ENCODE measurements around the gene BBLN. TPM values are rescaled to one million over a fixed set of nuclear protein-coding genes. Genes with fewer than 3 reads are reported as not detected.

Gene BBLN
- total and polyA plus RNA-seq, 3 experiments from 2014 or later, result 75.5 to 137 (median 78.4) TPM

- CTCF ChIA-PET, result interaction anchor here (1.2 kb wide), 1 partner anchor 9 kb away, joined by 4 read pairs; the partner anchor contains the start of gene BBLN
- Histone ChIP-seq H3K4me3 (ENCODE audit: low read length) (no peak overlapping the region), H3K4me1 (ENCODE audit: insufficient read depth, low read length) (no peaks in the 10 kb centered on the region), H3K27ac (ENCODE audit: low read depth, low read length) (no peak overlapping the region), H3K36me3 (ENCODE audit: insufficient read depth, low read length) (no peaks in the 10 kb centered on the region), H3K27me3 (ENCODE audit: insufficient read depth, low read length, poor library complexity, severe bottlenecking) (no peaks in the 10 kb centered on the region), H3K9me3 (ENCODE audit: low read length) (no peaks in the 10 kb centered on the region)
- H3K9me3 Mint-ChIP-seq, result no peaks in the 10 kb centered on the region
- H3K4me3 Mint-ChIP-seq, result no peak overlapping the region
- no peaks in the 10 kb centered on the region for H3K36me3 Mint-ChIP-seq
- no peak overlapping the region for H3K27ac Mint-ChIP-seq
- H3K27me3 Mint-ChIP-seq, result peaks cover 0 to 2% of the 10 kb centered on the region in 2 donors
- no peak for DNase-seq
- POLR2A ChIA-PET, result no interaction called here
- no peaks in the 10 kb centered on the region for H3K4me1 Mint-ChIP-seq
These were observed 9.3 kb upstream of the BBLN start for GRCh38 chr9:128150594-128151308.

GRCh38 chr9:128151309-128152132 lies 8.5 kb upstream of the BBLN start:
- Histone ChIP-seq H3K27me3 (ENCODE audit: insufficient read depth, low read length, poor library complexity, severe bottlenecking) (no peaks in the 10 kb centered on the region), H3K4me3 (ENCODE audit: low read length) (no peak overlapping the region), H3K27ac (ENCODE audit: low read depth, low read length) (no peak overlapping the region), H3K36me3 (ENCODE audit: insufficient read depth, low read length) (no peaks in the 10 kb centered on the region), H3K9me3 (ENCODE audit: low read length) (no peaks in the 10 kb centered on the region), H3K4me1 (ENCODE audit: insufficient read depth, low read length) (no peaks in the 10 kb centered on the region)
- Mint-ChIP-seq H3K4me3 (no peak overlapping the region), H3K27me3 (peaks cover 0 to 2% of the 10 kb centered on the region in 2 donors), H3K4me1 (no peaks in the 10 kb centered on the region), H3K9me3 (no peaks in the 10 kb centered on the region), H3K36me3 (no peaks in the 10 kb centered on the region), H3K27ac (no peak overlapping the region)
- CTCF ChIA-PET, result interaction anchor here (1.2 kb wide), 1 partner anchor 8 kb away, joined by 4 read pairs; the partner anchor contains the start of gene BBLN
- no peak for DNase-seq
- POLR2A ChIA-PET, result no interaction called here

DNA sequence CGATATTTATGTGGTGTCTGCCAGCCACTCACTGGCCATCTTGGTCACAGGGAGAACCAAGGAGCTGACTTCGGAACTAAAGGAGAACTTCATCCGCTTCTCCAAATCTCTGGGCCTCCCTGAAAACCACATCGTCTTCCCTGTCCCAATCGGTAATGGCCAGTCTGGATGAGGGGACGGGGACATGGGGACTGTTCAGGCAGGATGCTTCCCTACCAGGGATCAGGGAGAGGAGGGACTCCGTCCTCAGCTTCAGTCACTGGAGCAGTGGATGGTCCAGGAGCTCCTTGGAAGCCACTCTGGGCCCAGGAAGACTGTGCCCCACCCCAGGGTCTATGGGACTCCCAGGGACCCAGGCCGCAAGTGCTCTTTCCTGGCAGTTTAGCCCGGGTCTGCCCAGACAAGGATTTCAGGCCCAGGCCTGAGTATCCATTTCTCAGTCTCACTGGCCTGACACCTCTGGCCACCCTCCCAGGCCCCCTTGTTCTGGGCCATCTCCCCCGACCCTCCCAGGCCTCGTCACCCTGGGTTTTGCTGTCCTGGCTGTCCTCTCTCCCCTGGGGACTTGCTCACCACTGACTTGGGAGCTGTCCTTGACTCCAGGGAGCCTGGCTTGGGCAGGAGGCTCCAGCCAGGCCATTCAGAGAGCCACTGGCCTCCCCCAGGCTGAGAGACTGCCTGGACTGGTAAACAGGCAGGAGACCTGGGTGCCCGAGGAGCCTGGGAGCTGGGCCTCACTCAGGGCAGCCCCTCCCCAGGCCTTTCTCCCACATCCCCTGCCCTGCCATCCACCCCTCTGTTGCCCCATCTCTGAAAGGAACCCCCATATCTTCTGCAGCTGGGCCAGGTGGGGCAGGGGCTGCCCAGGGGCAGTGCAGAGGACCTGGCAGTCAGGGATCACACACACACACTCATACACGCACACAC lies 7.7 kb upstream of the BBLN start:
- H3K36me3 ChIP-seq (ENCODE audit: insufficient read depth, low read length), result no peaks in the 10 kb centered on the region
- no peaks in the 10 kb centered on the region for H3K4me1 ChIP-seq (ENCODE audit: insufficient read depth, low read length)
- no peaks in the 10 kb centered on the region for H3K27me3 ChIP-seq (ENCODE audit: insufficient read depth, low read length, poor library complexity, severe bottlenecking)
- DNase-seq, result no peak
- POLR2A ChIA-PET, result no interaction called here
- no peaks in the 10 kb centered on the region for H3K9me3 Mint-ChIP-seq
- CTCF ChIA-PET, result no interaction called here
- no peaks in the 10 kb centered on the region for H3K36me3 Mint-ChIP-seq
- H3K27ac ChIP-seq (ENCODE audit: low read depth, low read length), result no peak overlapping the region
- peaks cover 0 to 2% of the 10 kb centered on the region in 2 donors for H3K27me3 Mint-ChIP-seq
- no peaks in the 10 kb centered on the region for H3K9me3 ChIP-seq (ENCODE audit: low read length)
- H3K4me3 ChIP-seq (ENCODE audit: low read length), result no peak overlapping the region
- H3K4me3 Mint-ChIP-seq, result no peak overlapping the region
- H3K27ac Mint-ChIP-seq, result no peak overlapping the region
- no peaks in the 10 kb centered on the region for H3K4me1 Mint-ChIP-seq

DNA sequence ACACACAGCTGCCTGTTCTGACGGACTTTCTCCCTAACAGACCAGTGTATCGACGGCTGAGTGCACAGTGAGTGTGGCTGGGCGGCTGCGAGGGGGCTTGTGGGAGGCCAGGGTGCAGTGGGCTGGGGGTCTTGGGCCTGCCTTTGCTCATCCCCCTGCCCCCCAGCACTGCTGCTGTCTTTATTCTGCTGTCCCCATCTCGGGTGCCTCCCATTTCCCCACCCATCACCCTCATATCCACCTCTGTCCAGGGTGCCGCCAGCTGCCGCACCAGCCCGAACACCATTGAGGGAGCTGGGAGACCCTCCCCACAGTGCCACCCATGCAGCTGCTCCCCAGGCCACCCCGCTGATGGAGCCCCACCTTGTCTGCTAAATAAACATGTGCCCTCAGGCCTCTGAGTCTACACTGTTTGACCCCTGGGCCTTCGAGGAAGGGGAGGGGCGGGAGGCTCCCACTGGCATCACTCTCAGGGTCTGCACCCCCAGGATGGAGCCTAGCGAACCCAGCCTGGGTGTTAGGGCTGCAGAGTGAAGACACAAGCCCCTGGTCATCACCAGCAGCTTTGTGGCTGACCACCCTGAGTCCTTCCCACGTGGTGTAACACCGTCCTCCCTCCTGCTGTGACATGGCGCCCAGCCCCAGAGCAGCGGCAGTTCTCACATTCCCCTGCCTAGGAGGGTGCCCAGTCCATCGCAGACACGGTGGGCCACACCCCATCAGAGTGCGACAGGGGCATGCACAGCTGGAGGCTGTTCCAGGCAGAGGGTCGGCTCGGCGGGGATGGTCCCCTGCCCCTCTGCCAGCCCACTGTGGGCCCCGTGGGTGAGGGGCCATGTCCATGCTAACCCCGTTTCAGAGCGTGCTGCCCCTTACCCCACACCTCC lies 6.8 kb upstream of the BBLN start:
- POLR2A ChIA-PET, result no interaction called here
- H3K9me3 ChIP-seq (ENCODE audit: low read length), result no peaks in the 10 kb centered on the region
- Mint-ChIP-seq H3K9me3 (no peaks in the 10 kb centered on the region), H3K27ac (no peak overlapping the region), H3K4me3 (no peak overlapping the region), H3K36me3 (no peaks in the 10 kb centered on the region), H3K27me3 (peaks cover 0 to 2% of the 10 kb centered on the region in 2 donors), H3K4me1 (no peaks in the 10 kb centered on the region)
- no peak for DNase-seq
- H3K36me3 ChIP-seq (ENCODE audit: insufficient read depth, low read length), result no peaks in the 10 kb centered on the region
- no peak overlapping the region for H3K27ac ChIP-seq (ENCODE audit: low read depth, low read length)
- H3K27me3 ChIP-seq (ENCODE audit: insufficient read depth, low read length, poor library complexity, severe bottlenecking), result no peaks in the 10 kb centered on the region
- H3K4me1 ChIP-seq (ENCODE audit: insufficient read depth, low read length), result no peaks in the 10 kb centered on the region
- no peak overlapping the region for H3K4me3 ChIP-seq (ENCODE audit: low read length)
- CTCF ChIA-PET, result no interaction called here

GRCh38 chr9:128153947-128154695 lies 5.9 kb upstream of the BBLN start:
- H3K4me3 Mint-ChIP-seq, result no peak overlapping the region
- CTCF ChIA-PET, result interaction anchor here (1.7 kb wide), 1 partner anchor 12 kb away, joined by 4 read pairs; no protein-coding TSS in a partner anchor
- H3K27me3 ChIP-seq (ENCODE audit: insufficient read depth, low read length, poor library complexity, severe bottlenecking), result no peaks in the 10 kb centered on the region
- H3K27me3 Mint-ChIP-seq, result peaks cover 0 to 2% of the 10 kb centered on the region in 2 donors
- H3K27ac ChIP-seq (ENCODE audit: low read depth, low read length), result no peak overlapping the region
- H3K4me1 ChIP-seq (ENCODE audit: insufficient read depth, low read length), result peaks cover under 1% of the 10 kb centered on the region
- no peaks in the 10 kb centered on the region for H3K36me3 ChIP-seq (ENCODE audit: insufficient read depth, low read length)
- no peaks in the 10 kb centered on the region for H3K9me3 Mint-ChIP-seq
- no peak for DNase-seq
- no peak overlapping the region for H3K4me3 ChIP-seq (ENCODE audit: low read length)
- no peaks in the 10 kb centered on the region for H3K36me3 Mint-ChIP-seq
- no peaks in the 10 kb centered on the region for H3K9me3 ChIP-seq (ENCODE audit: low read length)
- no peak overlapping the region for H3K27ac Mint-ChIP-seq
- H3K4me1 Mint-ChIP-seq, result peaks cover 0 to under 1% (median under 1%) of the 10 kb centered on the region in 3 donors
- POLR2A ChIA-PET, result no interaction called here

- Histone ChIP-seq H3K27me3 (ENCODE audit: insufficient read depth, low read length, poor library complexity, severe bottlenecking) (no peaks in the 10 kb centered on the region), H3K36me3 (ENCODE audit: insufficient read depth, low read length) (no peaks in the 10 kb centered on the region), H3K9me3 (ENCODE audit: low read length) (no peaks in the 10 kb centered on the region), H3K4me1 (ENCODE audit: insufficient read depth, low read length) (peaks cover 14% of the 10 kb centered on the region), H3K27ac (ENCODE audit: low read depth, low read length) (no peak overlapping the region), H3K4me3 (ENCODE audit: low read length) (no peak overlapping the region)
- Mint-ChIP-seq H3K27me3 (peaks cover 0 to 3% of the 10 kb centered on the region in 2 donors), H3K4me1 (peaks cover 6 to 9% (median 7%) of the 10 kb centered on the region in 3 donors), H3K4me3 (no peak overlapping the region), H3K27ac (peak overlapping the region in 3 of 8 donors; percentile 2 to 66 (median 11)), H3K9me3 (no peaks in the 10 kb centered on the region), H3K36me3 (peaks cover 0 to under 1% (median 0%) of the 10 kb centered on the region in 3 donors)
- CTCF ChIA-PET, result interaction anchor here (1.7 kb wide), 1 partner anchor 14 kb away, joined by 4 read pairs; no protein-coding TSS in a partner anchor
- DNase-seq, result peak in 1 of 5 donors; percentile 3
- POLR2A ChIA-PET, result interaction anchor here (0.5 kb wide), 1 partner anchor 748 kb away, joined by 3 read pairs; no protein-coding TSS in a partner anchor
These were observed 4.1 kb upstream of the BBLN start for GRCh38 chr9:128155736-128156500.
